Mesothelial cell of epicardium (in vitro differentiated cells): Measurements from ENCODE around the gene HSP90AB1. TPM values are rescaled to one million over a fixed set of nuclear protein-coding genes. Genes with fewer than 3 reads are reported as not detected.
A peak's percentile ranks its signal among the peaks of the same experiment; 100 is the strongest.
"Not testable (repeated sequence)": the region's sequence is repeated elsewhere in the genome, so short reads cannot be mapped to it uniquely, and the experiment has no call there.

Source experiments
- DNase-seq, 2 experiments: peaks; one replicate each; pipeline ENCODE4 v3.0.0; 2021; ENCODE audit warnings: low spot score in 2 of 2; ENCODE audit not compliant: unreplicated experiment in 2 of 2
- H3K27ac Mint-ChIP-seq: 2 replicates; pipeline ENCODE4 v1.8.0; 2021; ENCODE audit warnings: mixed read lengths
- H3K27me3 Mint-ChIP-seq: 2 replicates; pipeline ENCODE4 v1.8.0; 2021; ENCODE audit warnings: low read depth, mixed read lengths
- H3K36me3 Mint-ChIP-seq: 2 replicates; pipeline ENCODE4 v1.8.0; 2021; ENCODE audit warnings: mixed read lengths
- H3K4me1 Mint-ChIP-seq: 2 replicates; pipeline ENCODE4 v1.8.0; 2021; ENCODE audit warnings: mixed read lengths
- H3K4me3 Mint-ChIP-seq: 2 replicates; pipeline ENCODE4 v1.8.0; 2021; ENCODE audit warnings: mild to moderate bottlenecking, moderate library complexity, mixed read lengths
- H3K9me3 Mint-ChIP-seq: 2 replicates; pipeline ENCODE4 v1.8.0; 2021; ENCODE audit warnings: mixed read lengths
- CTCF ChIP-seq: fragments of 200-600 bp; sonication (generic); IDR thresholded peaks from one replicate; pipeline ENCODE4 v1.5.0; 2021; ENCODE audit warnings: antibody characterized with exemption; ENCODE audit not compliant: unreplicated experiment
- total RNA-seq: library from RNA; stranded (reverse); gene quantifications from 3 replicates; pipeline ENCODE4 v1.2.1, GENCODE V29; 2021

Gene HSP90AB1
- total RNA-seq, 1 donor from 2014 or later: 992 TPM

- no peak for TF ChIP-seq CTCF
- H3K4me1 Mint-ChIP-seq: peaks cover 51% of the 10 kb centered on the region
- H3K27ac Mint-ChIP-seq: no peak overlapping the region
- DNase-seq: no peak
- H3K4me3 Mint-ChIP-seq: no peak overlapping the region
- no peaks in the 10 kb centered on the region for H3K9me3 Mint-ChIP-seq
- peaks cover 2% of the 10 kb centered on the region for H3K27me3 Mint-ChIP-seq
- no peaks in the 10 kb centered on the region for H3K36me3 Mint-ChIP-seq
Observed at GRCh38 chr6:44230034-44230675, 16.7 kb upstream of the HSP90AB1 start.

- H3K4me3 Mint-ChIP-seq, H3K9me3 Mint-ChIP-seq, H3K36me3 Mint-ChIP-seq, H3K27ac Mint-ChIP-seq, H3K27me3 Mint-ChIP-seq, DNase-seq: not testable (repeated sequence)
- peaks cover 51% of the 10 kb centered on the region for H3K4me1 Mint-ChIP-seq
Observed at GRCh38 chr6:44231426-44231825, 15.5 kb upstream of the HSP90AB1 start.

DNA sequence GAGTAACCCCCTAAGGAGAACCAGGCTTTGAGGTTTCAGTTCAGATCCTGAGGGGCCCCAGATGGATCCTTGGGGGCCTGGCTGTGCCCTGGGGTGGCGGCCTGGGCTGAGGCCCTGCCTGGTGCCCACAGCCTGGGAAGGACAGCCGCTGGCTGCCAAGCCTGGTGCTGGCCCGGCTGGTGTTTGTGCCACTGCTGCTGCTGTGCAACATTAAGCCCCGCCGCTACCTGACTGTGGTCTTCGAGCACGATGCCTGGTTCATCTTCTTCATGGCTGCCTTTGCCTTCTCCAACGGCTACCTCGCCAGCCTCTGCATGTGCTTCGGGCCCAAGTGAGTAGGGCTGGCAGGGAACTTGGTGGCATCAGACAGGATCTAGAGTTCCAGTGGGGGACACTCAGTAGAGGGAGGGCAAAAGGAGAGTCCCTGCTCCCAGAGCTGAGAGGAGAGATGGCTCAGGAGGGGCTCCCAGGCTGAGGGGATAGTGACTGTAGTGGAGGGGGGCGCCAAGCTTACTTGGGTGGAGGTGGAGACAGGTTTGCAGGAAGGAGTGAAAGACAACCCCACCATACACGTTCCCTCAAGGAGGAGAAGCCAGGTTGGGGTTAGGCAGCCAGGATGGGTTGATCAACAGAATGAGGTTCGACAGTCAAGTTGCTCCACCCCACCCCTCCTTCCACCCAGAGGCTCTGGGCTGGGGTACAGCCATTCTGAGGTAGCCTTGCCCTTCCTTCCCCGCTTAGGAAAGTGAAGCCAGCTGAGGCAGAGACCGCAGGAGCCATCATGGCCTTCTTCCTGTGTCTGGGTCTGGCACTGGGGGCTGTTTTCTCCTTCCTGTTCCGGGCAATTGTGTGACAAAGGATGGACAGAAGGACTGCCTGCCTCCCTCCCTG lies 14.0 kb upstream of the HSP90AB1 start:
- H3K27me3 Mint-ChIP-seq: no peaks in the 10 kb centered on the region
- no peak overlapping the region for H3K4me3 Mint-ChIP-seq
- no peak overlapping the region for H3K27ac Mint-ChIP-seq
- H3K36me3 Mint-ChIP-seq: no peaks in the 10 kb centered on the region
- H3K4me1 Mint-ChIP-seq: peaks cover 42% of the 10 kb centered on the region
- no peak for DNase-seq
- H3K9me3 Mint-ChIP-seq: no peaks in the 10 kb centered on the region
- TF ChIP-seq CTCF: no peak

- DNase-seq: no peak
- Mint-ChIP-seq H3K4me1 (peaks cover 42% of the 10 kb centered on the region), H3K4me3 (no peak overlapping the region), H3K27me3 (no peaks in the 10 kb centered on the region), H3K36me3 (no peaks in the 10 kb centered on the region), H3K27ac (peak overlapping the region; percentile 84), H3K9me3 (no peaks in the 10 kb centered on the region)
- no peak for TF ChIP-seq CTCF
Observed at GRCh38 chr6:44233567-44234100, 13.3 kb upstream of the HSP90AB1 start.

DNA sequence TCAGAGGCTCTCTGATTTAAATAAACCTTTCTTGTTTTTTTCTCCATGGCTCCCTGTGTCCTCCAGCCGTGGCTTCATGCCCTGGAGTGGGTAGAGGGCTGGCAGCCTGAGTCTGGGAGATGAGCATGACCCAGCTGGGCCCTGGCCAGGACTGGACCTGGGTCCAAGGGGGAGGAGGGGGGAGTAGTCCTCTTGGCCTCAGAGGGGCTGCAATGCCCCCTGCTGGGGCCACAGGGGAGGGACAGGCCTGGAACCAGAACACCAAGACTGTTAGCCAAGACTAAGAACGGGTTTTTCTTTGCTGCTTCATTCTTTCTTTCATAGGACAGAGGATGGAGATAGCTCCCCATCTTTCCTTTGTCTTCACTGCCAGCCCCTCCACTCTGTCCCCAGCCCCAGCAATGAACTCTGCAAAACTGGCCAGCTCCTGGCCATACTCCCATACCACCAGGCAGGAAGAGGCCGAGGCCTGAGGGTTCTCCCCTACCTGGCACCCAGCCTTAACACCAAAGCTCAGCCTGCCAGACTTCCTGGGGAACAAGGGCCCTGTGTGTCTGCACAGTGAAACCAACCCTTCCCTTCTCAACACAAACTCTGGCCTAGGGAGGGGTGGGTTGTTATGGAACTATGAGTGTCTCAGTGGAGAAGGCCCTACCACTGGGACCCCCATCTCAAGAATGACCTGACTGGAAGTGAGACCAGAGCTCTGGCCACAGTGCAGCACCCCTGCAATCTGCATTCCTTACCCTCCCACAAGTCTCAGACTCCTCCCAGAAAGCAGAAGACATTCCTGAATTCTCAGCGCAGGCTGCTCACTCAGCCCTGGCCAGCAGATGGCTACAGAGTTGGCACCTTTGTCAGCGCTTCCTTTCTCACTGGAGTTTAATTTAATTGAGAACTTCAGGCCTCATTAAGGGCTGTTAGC lies 12.5 kb upstream of the HSP90AB1 start:
- peak; percentile 50 for TF ChIP-seq CTCF
- peaks cover 35% of the 10 kb centered on the region for H3K4me1 Mint-ChIP-seq
- H3K36me3 Mint-ChIP-seq: no peaks in the 10 kb centered on the region
- H3K27ac Mint-ChIP-seq: peak overlapping the region; percentile 84
- H3K9me3 Mint-ChIP-seq: no peaks in the 10 kb centered on the region
- peaks cover 3% of the 10 kb centered on the region for H3K27me3 Mint-ChIP-seq
- no peak for DNase-seq
- H3K4me3 Mint-ChIP-seq: no peak overlapping the region
